ENCODE data around the gene TLCD1.
A peak's percentile ranks its signal among the peaks of the same experiment; 100 is the strongest.
"Not testable (repeated sequence)": the region's sequence is repeated elsewhere in the genome, so short reads cannot be mapped to it uniquely, and the experiment has no call there.

Gene TLCD1

DNA sequence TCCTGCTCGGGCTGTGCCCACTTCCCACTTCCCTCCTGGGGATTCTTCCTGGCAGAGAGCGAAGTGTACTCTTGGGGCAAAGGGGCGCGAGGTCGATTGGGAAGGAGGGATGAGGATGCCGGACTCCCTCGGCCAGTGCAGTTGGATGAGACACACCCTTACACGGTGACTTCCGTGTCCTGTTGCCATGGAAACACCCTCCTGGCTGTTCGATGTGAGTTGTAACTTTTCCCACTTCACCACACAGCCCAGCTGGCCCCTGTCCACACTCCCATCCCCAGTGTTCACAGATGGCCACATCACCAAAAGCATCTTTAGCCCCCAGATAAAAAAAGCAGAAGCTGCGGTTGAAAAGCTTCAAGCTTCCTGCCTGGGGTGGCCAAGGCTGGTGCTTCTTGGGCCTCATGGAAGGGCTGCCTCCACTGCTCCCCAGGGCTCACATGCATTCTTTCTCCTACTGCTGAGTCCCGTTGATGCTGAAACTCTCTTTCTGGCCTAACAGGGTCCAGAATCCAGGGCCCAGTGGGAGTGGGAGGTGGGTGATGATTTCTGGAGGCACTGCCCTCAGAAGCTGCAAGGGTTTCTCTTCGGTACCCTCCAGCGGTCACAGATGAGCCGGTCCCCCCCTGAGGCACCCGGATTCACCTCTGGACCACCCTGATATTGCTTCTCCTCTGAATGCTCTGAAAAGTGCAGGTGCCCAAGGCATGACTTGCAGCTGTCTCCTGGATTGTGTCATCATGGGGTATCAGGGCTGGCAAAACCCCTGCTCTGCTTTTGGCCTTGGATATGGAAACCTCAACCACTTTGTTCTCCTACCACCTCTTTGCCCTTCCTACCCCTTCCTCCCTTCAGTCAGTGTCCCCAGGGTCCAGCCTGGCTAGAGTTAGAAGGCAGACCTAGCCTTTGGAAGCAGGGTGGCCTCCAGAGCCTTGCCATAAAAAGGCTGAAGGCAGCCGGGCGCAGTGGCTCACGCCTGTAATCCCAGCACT lies 15.6 kb upstream of the TLCD1 start:
- peaks cover 39% of the 10 kb centered on the region for H3K36me3 Mint-ChIP-seq (ENCODE audit: low read depth)
- no peaks in the 10 kb centered on the region for H3K9me3 Mint-ChIP-seq
- H3K27me3 Mint-ChIP-seq: no peaks in the 10 kb centered on the region
- peaks cover 50% of the 10 kb centered on the region for H3K4me1 Mint-ChIP-seq (ENCODE audit: low read depth)
- no peak overlapping the region for H3K4me3 Mint-ChIP-seq
- peak overlapping the region; percentile 36 for H3K27ac Mint-ChIP-seq

GRCh38 chr17:28740406-28741357 lies 14.6 kb upstream of the TLCD1 start:
- H3K27ac Mint-ChIP-seq: peak overlapping the region; percentile 36
- peaks cover 46% of the 10 kb centered on the region for H3K4me1 Mint-ChIP-seq (ENCODE audit: low read depth)
- peak overlapping the region; percentile 7 for H3K4me3 Mint-ChIP-seq
- H3K27me3 Mint-ChIP-seq: no peaks in the 10 kb centered on the region
- H3K9me3 Mint-ChIP-seq: no peaks in the 10 kb centered on the region
- peaks cover 30% of the 10 kb centered on the region for H3K36me3 Mint-ChIP-seq (ENCODE audit: low read depth)

DNA sequence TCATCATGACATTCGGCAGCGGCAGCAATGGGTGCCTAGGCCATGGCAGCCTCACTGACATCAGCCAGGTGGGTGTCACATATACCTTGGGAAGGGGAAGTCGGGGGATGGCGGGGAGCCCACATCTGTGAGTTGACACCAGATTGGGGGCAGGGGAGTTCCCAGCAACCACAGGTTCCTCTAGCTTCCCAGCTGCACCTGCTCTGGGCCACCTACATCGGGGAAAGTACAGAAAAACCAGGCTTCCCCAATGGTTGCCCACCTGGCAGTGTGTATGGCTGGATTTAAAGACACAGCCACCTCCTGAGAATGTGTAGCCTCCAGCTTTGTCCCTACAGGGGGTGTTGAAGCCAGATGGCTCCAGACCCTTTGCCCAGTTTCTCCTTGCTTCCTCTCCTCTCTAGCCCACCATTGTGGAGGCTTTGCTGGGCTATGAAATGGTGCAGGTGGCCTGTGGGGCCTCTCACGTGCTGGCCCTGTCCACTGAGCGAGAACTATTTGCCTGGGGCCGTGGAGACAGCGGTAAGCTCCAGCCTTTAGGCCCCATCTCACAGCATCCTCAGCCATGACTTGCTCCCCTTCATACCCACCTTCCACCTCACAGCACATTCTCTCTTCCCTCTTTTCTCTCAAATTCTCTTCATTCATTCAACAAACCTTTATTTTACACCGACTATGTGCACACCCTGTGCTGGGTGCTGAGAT lies 12.8 kb upstream of the TLCD1 start:
- Mint-ChIP-seq H3K4me3 (peak overlapping the region; percentile 67), H3K4me1 (ENCODE audit: low read depth) (peaks cover 47% of the 10 kb centered on the region), H3K27ac (peak overlapping the region; percentile 93), H3K27me3 (no peaks in the 10 kb centered on the region), H3K9me3 (no peaks in the 10 kb centered on the region), H3K36me3 (ENCODE audit: low read depth) (peaks cover 18% of the 10 kb centered on the region)

GRCh38 chr17:28737770-28738679 lies 12.0 kb upstream of the TLCD1 start:
- peaks cover 48% of the 10 kb centered on the region for H3K4me1 Mint-ChIP-seq (ENCODE audit: low read depth)
- peaks cover 18% of the 10 kb centered on the region for H3K36me3 Mint-ChIP-seq (ENCODE audit: low read depth)
- H3K9me3 Mint-ChIP-seq: no peaks in the 10 kb centered on the region
- no peaks in the 10 kb centered on the region for H3K27me3 Mint-ChIP-seq
- peak overlapping the region; percentile 67 for H3K4me3 Mint-ChIP-seq
- peak overlapping the region; percentile 86 for H3K27ac Mint-ChIP-seq

GRCh38 chr17:28737316-28737715 lies 11.3 kb upstream of the TLCD1 start:
- no peaks in the 10 kb centered on the region for H3K9me3 Mint-ChIP-seq
- peaks cover 19% of the 10 kb centered on the region for H3K36me3 Mint-ChIP-seq (ENCODE audit: low read depth)
- no peaks in the 10 kb centered on the region for H3K27me3 Mint-ChIP-seq
- peaks cover 47% of the 10 kb centered on the region for H3K4me1 Mint-ChIP-seq (ENCODE audit: low read depth)
- no peak overlapping the region for H3K4me3 Mint-ChIP-seq
- H3K27ac Mint-ChIP-seq: no peak overlapping the region

DNA sequence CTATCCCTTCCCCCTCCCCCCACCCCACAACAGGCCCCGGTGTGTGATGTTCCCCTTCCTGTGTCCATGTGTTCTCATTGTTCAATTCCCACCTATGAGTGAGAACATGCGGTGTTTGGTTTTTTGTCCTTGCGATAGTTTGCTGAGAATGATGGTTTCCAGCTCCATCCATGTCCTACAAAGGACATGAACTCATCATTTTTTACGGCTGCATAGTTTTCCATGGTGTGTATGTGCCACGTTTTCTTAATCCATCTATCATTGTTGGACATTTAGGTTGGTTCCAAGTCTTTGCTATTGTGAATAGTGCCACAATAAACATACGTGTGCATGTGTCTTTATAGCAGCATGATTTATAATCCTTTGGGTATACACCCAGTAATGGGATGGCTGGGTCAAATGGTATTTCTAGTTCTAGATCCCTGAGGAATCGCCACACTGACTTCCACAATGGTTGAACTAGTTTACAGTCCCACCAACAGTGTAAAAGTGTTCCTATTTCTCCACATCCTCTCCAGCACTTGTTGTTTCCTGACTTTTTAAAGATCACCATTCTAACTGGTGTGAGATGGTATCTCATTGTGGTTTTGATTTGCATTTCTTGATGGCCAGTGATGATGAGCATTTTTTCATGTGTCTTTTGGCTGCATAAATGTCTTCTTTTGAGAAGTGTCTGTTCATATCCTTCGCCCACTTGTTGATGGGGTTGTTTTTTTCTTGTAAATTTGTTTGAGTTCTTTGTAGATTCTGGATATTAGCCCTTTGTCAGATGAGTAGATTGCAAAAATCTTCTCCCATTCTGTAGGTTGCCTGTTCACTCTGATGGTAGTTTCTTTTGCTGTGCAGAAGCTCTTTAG lies 10.1 kb upstream of the TLCD1 start:
- H3K27ac Mint-ChIP-seq, H3K9me3 Mint-ChIP-seq, H3K27me3 Mint-ChIP-seq, H3K4me3 Mint-ChIP-seq: not testable (repeated sequence)
- H3K36me3 Mint-ChIP-seq (ENCODE audit: low read depth): peaks cover 22% of the 10 kb centered on the region
- peaks cover 41% of the 10 kb centered on the region for H3K4me1 Mint-ChIP-seq (ENCODE audit: low read depth)

DNA sequence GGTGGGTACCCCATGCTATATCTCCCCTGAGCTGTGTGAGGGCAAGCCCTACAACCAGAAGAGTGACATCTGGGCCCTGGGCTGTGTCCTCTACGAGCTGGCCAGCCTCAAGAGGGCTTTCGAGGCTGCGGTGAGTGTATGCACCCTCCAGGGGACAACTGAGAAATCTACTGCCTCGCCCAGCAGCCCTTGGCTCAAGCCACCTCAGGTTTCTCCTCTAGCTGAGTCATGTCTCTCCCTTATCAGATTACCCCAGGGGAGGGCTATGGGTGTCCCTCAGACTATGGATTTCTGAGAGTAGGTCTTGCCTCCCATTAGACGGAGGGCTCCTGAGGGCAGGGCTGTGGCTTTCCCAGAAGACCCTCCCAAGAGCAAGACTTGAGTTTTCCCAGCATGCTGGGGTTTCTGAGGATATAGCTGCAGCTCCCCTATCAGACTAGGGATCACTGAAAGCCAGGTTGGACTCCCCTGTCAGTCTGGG lies 9.2 kb upstream of the TLCD1 start:
- Mint-ChIP-seq H3K27ac (no peak overlapping the region), H3K4me1 (ENCODE audit: low read depth) (peaks cover 32% of the 10 kb centered on the region), H3K36me3 (ENCODE audit: low read depth) (peaks cover 19% of the 10 kb centered on the region), H3K27me3 (no peaks in the 10 kb centered on the region), H3K4me3 (no peak overlapping the region), H3K9me3 (no peaks in the 10 kb centered on the region)

DNA sequence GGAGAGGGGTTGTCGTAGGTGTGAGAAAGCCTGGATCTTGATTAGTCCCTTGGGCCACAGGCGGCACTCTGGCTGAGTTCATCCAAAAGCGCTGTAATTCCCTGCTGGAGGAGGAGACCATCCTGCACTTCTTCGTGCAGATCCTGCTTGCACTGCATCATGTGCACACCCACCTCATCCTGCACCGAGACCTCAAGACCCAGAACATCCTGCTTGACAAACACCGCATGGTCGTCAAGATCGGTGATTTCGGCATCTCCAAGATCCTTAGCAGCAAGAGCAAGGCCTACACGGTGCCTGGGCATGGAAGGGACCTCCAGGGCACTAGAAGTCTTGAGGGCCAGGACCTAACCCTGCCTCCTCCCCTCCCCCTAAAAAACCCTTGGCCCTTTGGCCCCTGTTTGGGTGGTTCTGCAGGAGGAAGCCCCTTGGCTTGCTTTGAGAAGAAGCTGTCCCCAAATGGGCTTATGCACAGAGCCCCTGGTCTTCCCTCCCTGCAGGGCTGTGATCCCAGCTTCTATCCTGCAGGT lies 8.7 kb upstream of the TLCD1 start:
- Mint-ChIP-seq H3K27ac (no peak overlapping the region), H3K36me3 (ENCODE audit: low read depth) (peaks cover 16% of the 10 kb centered on the region), H3K4me3 (no peak overlapping the region), H3K9me3 (no peaks in the 10 kb centered on the region), H3K27me3 (no peaks in the 10 kb centered on the region), H3K4me1 (ENCODE audit: low read depth) (peaks cover 34% of the 10 kb centered on the region)

- Mint-ChIP-seq H3K36me3 (ENCODE audit: low read depth) (peaks cover 7% of the 10 kb centered on the region), H3K9me3 (no peaks in the 10 kb centered on the region), H3K4me1 (ENCODE audit: low read depth) (peaks cover 29% of the 10 kb centered on the region), H3K4me3 (no peak overlapping the region), H3K27ac (no peak overlapping the region), H3K27me3 (no peaks in the 10 kb centered on the region)
Measured at GRCh38 chr17:28733346-28733745, 7.3 kb upstream of the TLCD1 start.

DNA sequence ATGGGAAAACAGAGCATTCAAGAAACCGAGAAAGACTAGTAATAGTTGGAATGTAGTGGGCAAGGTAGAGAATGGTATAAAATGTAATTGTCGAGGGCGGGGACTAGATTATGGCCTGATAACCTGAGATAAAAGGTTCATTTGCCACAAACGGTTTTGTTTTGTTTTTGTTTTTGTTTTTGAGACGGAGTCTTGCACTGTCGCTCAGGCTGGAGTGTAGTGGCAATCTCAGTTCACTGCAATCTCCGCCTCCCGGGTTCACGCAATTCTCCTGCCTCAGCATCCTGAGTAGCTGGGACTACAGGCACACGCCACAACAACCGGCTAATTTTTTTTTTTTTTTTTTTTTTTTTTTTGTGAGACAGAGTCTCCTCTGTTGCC lies 3.9 kb upstream of the TLCD1 start:
- H3K9me3 Mint-ChIP-seq: no peaks in the 10 kb centered on the region
- no peaks in the 10 kb centered on the region for H3K27me3 Mint-ChIP-seq
- H3K4me1 Mint-ChIP-seq (ENCODE audit: low read depth): peaks cover 40% of the 10 kb centered on the region
- H3K36me3 Mint-ChIP-seq (ENCODE audit: low read depth): peaks cover 11% of the 10 kb centered on the region
- peak overlapping the region; percentile 36 for H3K27ac Mint-ChIP-seq
- peak overlapping the region; percentile 0 for H3K4me3 Mint-ChIP-seq

GRCh38 chr17:28728364-28729200 lies 2.5 kb upstream of the TLCD1 start, which contains the start of gene NEK8:
Gene NEK8 (plus strand): TSS chr17:28728788. CDS start chr17:28728814, 26 bp downstream.
- Mint-ChIP-seq H3K27me3 (no peaks in the 10 kb centered on the region), H3K4me3 (peak within 1 kb of the TSS; percentile 89), H3K4me1 (ENCODE audit: low read depth) (peaks cover 50% of the 10 kb centered on the region), H3K36me3 (ENCODE audit: low read depth) (peaks cover 24% of the 10 kb centered on the region), H3K27ac (peak within 1 kb of the TSS; percentile 98), H3K9me3 (no peaks in the 10 kb centered on the region)
